HepG2 (cell line): ENCODE measurements around the gene DUSP2. TPM values are rescaled to one million over a fixed set of nuclear protein-coding genes. Genes with fewer than 3 reads are reported as not detected.

Experiments
- ATAC-seq: fragments of 200-7000 bp; cut with Tn5 transposase; 3 replicates; pipeline ENCODE4 v1.9.1; 2020; ENCODE audit warnings: mild to moderate bottlenecking, moderate library complexity
- BruUV-seq: library from RNA; stranded (reverse); fragments of 400-500 nt; replicated peaks from 2 replicates; lab custom pipeline; 2021; lab: Mats Ljungman, UMichigan
- CTCF ChIA-PET: fragments of 300-600 bp; formaldehyde crosslinking; extraction: SDS; loops from one replicate; lab custom pipeline; 2021; ENCODE audit warnings: low total read pairs, inconsistent platforms, low intra/inter-chr PET ratio; lab: Yijun Ruan, JAX
- POLR2A ChIA-PET: fragments of 350-600 bp; sonication (Branson Sonifier 250); formaldehyde crosslinking; loops from one replicate; lab custom pipeline; 2020; ENCODE audit warnings: antibody characterized with exemption, inconsistent platforms; lab: Yijun Ruan, JAX
- DNase-seq: peaks from one replicate; pipeline ENCODE4 v3.0.0-alpha.2; 2015; ENCODE audit warnings: low spot score
- FAIRE-seq: peaks from 3 replicates; lab custom pipeline; 2011; peaks lifted over from hg19 to GRCh38; lab: Jason Lieb, UNC
- H2AFZ ChIP-seq: one replicate; pipeline ENCODE4 v1.6.1; 2011; ENCODE audit warnings: low read length, inconsistent platforms
- H3K27ac ChIP-seq: fragments of 300-600 bp; 3 replicates; pipeline ENCODE4 v1.8.0; 2011; ENCODE audit warnings: mixed run types, mild to moderate bottlenecking, mixed read lengths, low read length, inconsistent platforms; ENCODE audit not compliant: insufficient read depth; ENCODE audit errors: extremely low read length
- H3K27me3 ChIP-seq, 2 experiments: fragments of 200-600 bp in 1 of 2; 2 replicates in 1 of 2; 3 replicates in 1 of 2; pipeline versions ENCODE4 v1.6.0 to v1.8.0; 2011; ENCODE audit warnings: low read length in 2 of 2, mild to moderate bottlenecking in 2 of 2, moderate library complexity in 2 of 2, inconsistent platforms in 1 of 2; ENCODE audit not compliant: insufficient read depth in 2 of 2, control insufficient read depth in 1 of 2
- H3K36me3 ChIP-seq, 2 experiments: fragments of 200-600 bp in 1 of 2; replicated peaks in 1 of 2; 2 replicates in 1 of 2; 3 replicates in 1 of 2; pipeline versions ENCODE4 v1.5.1 to v1.8.0; 2011; ENCODE audit warnings: low read length in 2 of 2, inconsistent platforms in 1 of 2; ENCODE audit not compliant: insufficient read depth in 2 of 2, control insufficient read depth in 1 of 2
- H3K4me1 ChIP-seq: 2 replicates; pipeline ENCODE4 v1.5.1; 2012; ENCODE audit warnings: low read length, inconsistent platforms; ENCODE audit not compliant: insufficient read depth
- H3K4me2 ChIP-seq: 2 replicates; pipeline ENCODE4 v1.6.0; 2011; ENCODE audit warnings: low read depth, low read length, inconsistent platforms
- H3K4me3 ChIP-seq, 3 experiments: fragments of 200-600 bp in 1 of 3; sonication (generic), shearing (Covaris generic) in 1 of 3; replicated peaks in 1 of 3; 2 replicates each; pipeline ENCODE4 v1.5.1; 2011 to 2016; ENCODE audit warnings: low read length in 3 of 3, inconsistent platforms in 2 of 3, low read depth in 2 of 3, mild to moderate bottlenecking in 2 of 3, control low read depth in 1 of 3, mixed read lengths in 1 of 3; ENCODE audit not compliant: insufficient read depth in 1 of 3
- H3K79me2 ChIP-seq: one replicate; pipeline ENCODE4 v1.6.1; 2011; ENCODE audit warnings: low read length, inconsistent platforms; ENCODE audit not compliant: insufficient read depth
- H3K9ac ChIP-seq: 2 replicates; pipeline ENCODE4 v1.6.0; 2011; ENCODE audit warnings: mild to moderate bottlenecking, low read depth, low read length, inconsistent platforms; ENCODE audit not compliant: insufficient read depth
- H3K9me3 ChIP-seq: 2 replicates; pipeline ENCODE4 v1.5.1; 2012; ENCODE audit warnings: mild to moderate bottlenecking, low read length
- H4K20me1 ChIP-seq: 2 replicates; pipeline ENCODE4 v1.6.0; 2011; ENCODE audit warnings: inconsistent platforms, mild to moderate bottlenecking, low read length, moderate library complexity; ENCODE audit not compliant: insufficient read depth
- ATF7 ChIP-seq, 2 experiments: fragments of 450-650 bp in 1 of 2; sonication (generic) in 1 of 2; formaldehyde crosslinking in 1 of 2; IDR thresholded peaks; 2 replicates each; pipeline versions ENCODE4 v1.4.0 to v1.6.1; 2016 to 2020; ENCODE audit warnings: antibody characterized with exemption in 1 of 2, mild to moderate bottlenecking in 1 of 2, missing genetic modification reagents in 1 of 2
- CEBPB ChIP-seq: IDR thresholded peaks from 2 replicates; pipeline ENCODE4 v1.6.1; 2011; ENCODE audit warnings: low read depth, low read length, improper control_type of control experiment, borderline replicate concordance
- CREB1 ChIP-seq, 2 experiments: fragments of 450-650 bp in 1 of 2; IDR thresholded peaks; 2 replicates each; pipeline ENCODE4 v1.6.1; 2016 to 2017; ENCODE audit warnings: control low read depth in 1 of 2, mild to moderate bottlenecking in 1 of 2, missing compliant biosample characterization in 1 of 2, missing genetic modification characterization in 1 of 2
- HNRNPLL ChIP-seq: fragments of 200-400 bp; formaldehyde crosslinking; IDR thresholded peaks from 2 replicates; pipeline ENCODE4 v1.6.1; 2017; ENCODE audit warnings: mild to moderate bottlenecking, low read depth, low read length; ENCODE audit not compliant: poor library complexity, severe bottlenecking
- KIAA2018 ChIP-seq: sonication (generic); formaldehyde crosslinking; IDR thresholded peaks from 2 replicates; pipeline ENCODE4 v1.5.0; 2020; ENCODE audit warnings: mild to moderate bottlenecking, missing genetic modification reagents, borderline replicate concordance
- PHF5A ChIP-seq: IDR thresholded peaks from one replicate; pipeline ENCODE4 v1.6.1; 2018; ENCODE audit warnings: low read depth, missing genetic modification reagents; ENCODE audit not compliant: unreplicated experiment
- TAF1 ChIP-seq: sonication (generic); formaldehyde crosslinking; IDR thresholded peaks from 2 replicates; pipeline ENCODE4 v1.4.0; 2020; ENCODE audit warnings: missing genetic modification reagents
- YY1 ChIP-seq: IDR thresholded peaks from 2 replicates; pipeline ENCODE4 v1.6.1; 2011; ENCODE audit warnings: low read length, low read depth, moderate library complexity, mild to moderate bottlenecking; ENCODE audit not compliant: insufficient read depth, insufficient replicate concordance
- ZNF33A ChIP-seq: sonication (generic); formaldehyde crosslinking; IDR thresholded peaks from 2 replicates; pipeline ENCODE4 v1.5.1; 2020; ENCODE audit warnings: missing genetic modification reagents, mild to moderate bottlenecking, moderate library complexity, borderline replicate concordance
- WGBS: methylation state at CpG from one replicate; pipeline ENCODE4 v1.1.6; 2017; ENCODE audit warnings: low lambda C conversion rate; 5-methylcytosine and 5-hydroxymethylcytosine counted together
- in situ Hi-C: cut with HindIII; loops from 2 replicates; pipeline ENCODE4 v1.10.0; 2017; ENCODE audit warnings: low pct_unique_long_range_greater_than_20kb; ENCODE audit not compliant: extremely low pct_ligation_motif_present
- intact Hi-C: fragments of 100-400 bp; cut with micrococcal nuclease; formaldehyde crosslinking; loops from one replicate; pipeline ENCODE4 v1.10.0; 2022; ENCODE audit not compliant: unreplicated experiment
- polyA plus RNA-seq, 8 experiments: library from polyadenylated mRNA; depleted of rRNA in 3 of 8; stranded (reverse) in 7 of 8; unstranded in 1 of 8; fragments of >200 nt; fragmentation: Illumina TruSeq in 4 of 8; extraction: Trizol in 4 of 8; gene quantifications; 2 replicates each; pipeline versions ENCODE4 v1.2.1 to v1.2.3, GENCODE V29; 2011 to 2016; ENCODE audit warnings: low read depth in 4 of 8, missing spikeins in 1 of 8, mixed read lengths in 1 of 8; ENCODE audit not compliant: insufficient read depth in 1 of 8
- total RNA-seq, 5 experiments: library from RNA; depleted of rRNA; stranded (reverse); fragments of >200 nt; fragmentation: Illumina TruSeq; extraction: Trizol; gene quantifications; 2 replicates each; pipeline ENCODE4 v1.2.3, GENCODE V29; 2016; ENCODE audit warnings: low read depth in 1 of 5

DUSP2 gene
- total and polyA plus RNA-seq, 2 of the 13 experiments (the other 11 are each of a cell fraction or from before 2014, with no cell fraction given) = not detected

DNA sequence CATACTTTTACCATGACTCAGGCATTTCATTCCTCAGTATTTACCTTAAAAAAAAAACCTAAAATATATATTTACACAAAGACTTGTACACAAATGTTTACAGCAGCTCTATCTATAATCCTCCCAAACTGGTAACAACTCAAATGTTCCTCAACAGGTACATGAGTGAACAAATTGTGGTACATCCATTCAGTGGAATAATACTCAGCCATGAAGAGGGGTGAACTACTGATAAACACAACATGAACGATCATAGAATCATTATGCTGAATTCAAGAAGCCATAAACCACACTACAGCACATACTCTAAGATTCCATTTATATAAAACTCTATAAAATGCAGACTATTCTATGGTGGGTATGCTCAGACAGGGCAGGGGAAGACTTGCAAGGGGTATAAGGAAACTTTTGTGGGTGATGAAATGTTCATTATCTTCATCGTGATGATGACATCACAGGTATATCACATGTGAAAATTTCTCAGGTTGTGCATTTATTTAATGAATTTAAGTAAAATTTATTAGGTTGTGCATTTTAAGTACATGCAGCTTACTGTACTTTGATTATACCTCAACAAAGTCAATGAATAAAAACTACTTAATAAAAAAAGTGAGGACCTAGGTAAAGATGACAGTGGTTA, 24.7 kb upstream of the DUSP2 start:
- 0% methylated on average over 2 of the region's 2 CpGs for WGBS
- FAIRE-seq (no peak), ATAC-seq (no peak), DNase-seq (no peak)
- BruUV-seq = no TSS peak
- Histone ChIP-seq H4K20me1 (no peaks in the 10 kb centered on the region), H3K9ac (no peak overlapping the region), H3K4me2 (no peak overlapping the region), H3K4me1 (no peaks in the 10 kb centered on the region), H3K9me3 (no peaks in the 10 kb centered on the region), H3K4me3 (no peak overlapping the region), H3K27ac (no peak overlapping the region), H3K36me3 (no peaks in the 10 kb centered on the region), H3K27me3 (peaks cover 0 to 5% of the 10 kb centered on the region in 2 experiments; a peak in 1 of 5 replicates), H3K79me2 (no peaks in the 10 kb centered on the region), H2AFZ (no peak overlapping the region)
- intact Hi-C loops = loop anchor here (10.0 kb wide), 1 partner anchor 145 kb away; no protein-coding TSS in a partner anchor
- in situ Hi-C loops = no loop called here
- CTCF ChIA-PET = no interaction called here
- TF ChIP-seq PHF5A (no peak), CEBPB (peak; percentile 29; the same call in 1 of the 2 replicates), ATF7 (IDR thresholded peaks at IDR 0.05) (peak; percentile 73), ATF7 (CRISPR knock-in tag; IDR thresholded peaks at IDR 0.05) (no peak), HNRNPLL (no peak), CREB1 (IDR thresholded peaks at IDR 0.05) (peak; percentile 69), CREB1 (CRISPR knock-in tag; IDR thresholded peaks at IDR 0.05) (no peak)
- POLR2A ChIA-PET = no interaction called here

- Histone ChIP-seq H3K9me3 (no peaks in the 10 kb centered on the region), H3K4me2 (no peak overlapping the region), H3K4me3 (no peak overlapping the region), H3K9ac (no peak overlapping the region), H3K4me1 (peaks cover 16% of the 10 kb centered on the region), H3K27ac (no peak overlapping the region), H4K20me1 (no peaks in the 10 kb centered on the region), H3K27me3 (peaks cover 1 to 5% of the 10 kb centered on the region in 2 experiments; a peak in 2 of 5 replicates), H2AFZ (no peak overlapping the region), H3K79me2 (no peaks in the 10 kb centered on the region), H3K36me3 (no peaks in the 10 kb centered on the region)
- POLR2A ChIA-PET = no interaction called here
- intact Hi-C loops = no loop called here
- no peak for FAIRE-seq
- CTCF ChIA-PET = no interaction called here
- BruUV-seq = no TSS peak
- no peak for ATAC-seq
- WGBS = 20% methylated on average over 6 of the region's 6 CpGs
- in situ Hi-C loops = no loop called here
- DNase-seq = no peak
- no peak for TF ChIP-seq ZNF33A
- no peak for TF ChIP-seq KIAA2018 (CRISPR knock-in tag)
- TF ChIP-seq YY1 = no peak
- TF ChIP-seq TAF1 (CRISPR knock-in tag) = no peak
These were observed 22.3 kb upstream of the DUSP2 start for GRCh38 chr2:96167407-96168013.
